KMS-11 (cell line): Measurements from ENCODE around the gene EMILIN2.

Source experiments
- H2AFZ ChIP-seq: fragments of 200-600 bp; sonication (generic); 2 replicates; pipeline ENCODE4 v1.6.1; 2016; ENCODE audit warnings: antibody characterized with exemption, mixed run types, low read depth
- H3K27ac ChIP-seq: fragments of 200-600 bp; sonication (generic); 2 replicates; pipeline ENCODE4 v1.6.1; 2016; ENCODE audit warnings: mild to moderate bottlenecking, mixed run types
- H3K27me3 ChIP-seq: fragments of 200-600 bp; sonication (generic); 2 replicates; pipeline ENCODE4 v1.6.1; 2017; ENCODE audit warnings: mild to moderate bottlenecking, low read depth, mixed run types, moderate library complexity; ENCODE audit not compliant: insufficient read depth
- H3K36me3 ChIP-seq: fragments of 200-600 bp; sonication (generic); 2 replicates; pipeline ENCODE4 v1.6.1; 2017; ENCODE audit warnings: mild to moderate bottlenecking, mixed run types; ENCODE audit not compliant: insufficient read depth
- H3K4me1 ChIP-seq: fragments of 200-600 bp; sonication (generic); 2 replicates; pipeline ENCODE4 v1.6.1; 2016; ENCODE audit warnings: mild to moderate bottlenecking, low read depth, mixed run types; ENCODE audit not compliant: poor library complexity, severe bottlenecking
- H3K4me2 ChIP-seq: fragments of 200-600 bp; sonication (generic); 2 replicates; pipeline ENCODE4 v1.7.0; 2016; ENCODE audit warnings: mild to moderate bottlenecking, mixed run types
- H3K4me3 ChIP-seq: fragments of 200-600 bp; sonication (generic); IDR thresholded peaks from 2 replicates; pipeline ENCODE4 v1.6.1; 2017; ENCODE audit warnings: low read depth, low read length, mixed read lengths; ENCODE audit not compliant: insufficient read depth
- H3K79me2 ChIP-seq: fragments of 200-600 bp; sonication (generic); 2 replicates; pipeline ENCODE4 v1.6.1; 2016; ENCODE audit warnings: low read depth, mixed run types; ENCODE audit not compliant: insufficient read depth
- H3K9ac ChIP-seq: fragments of 200-600 bp; sonication (generic); 2 replicates; pipeline ENCODE4 v1.6.1; 2016; ENCODE audit warnings: mild to moderate bottlenecking, mixed run types
- H4K20me1 ChIP-seq: fragments of 200-600 bp; sonication (generic); 2 replicates; pipeline ENCODE4 v1.6.1; 2016; ENCODE audit warnings: mild to moderate bottlenecking, mixed run types; ENCODE audit not compliant: insufficient read depth
- CTCF ChIP-seq: fragments of 200-600 bp; sonication (generic); conservative IDR thresholded peaks from 2 replicates; pipeline ENCODE4 v1.6.1; 2017; ENCODE audit warnings: low read depth, mild to moderate bottlenecking, antibody characterized with exemption, low read length, moderate library complexity, mixed read lengths

The EMILIN2 gene

GRCh38 chr18:2889761-2890192 lies 43.0 kb downstream of the EMILIN2 start:
- Histone ChIP-seq H3K27ac (no peak overlapping the region), H3K4me3 (no peak overlapping the region), H3K79me2 (no peaks in the 10 kb centered on the region), H3K36me3 (no peaks in the 10 kb centered on the region), H3K27me3 (no peaks in the 10 kb centered on the region), H2AFZ (no peak overlapping the region), H3K9ac (no peak overlapping the region), H3K4me1 (no peaks in the 10 kb centered on the region), H3K4me2 (no peak overlapping the region), H4K20me1 (no peaks in the 10 kb centered on the region)
- no peak for TF ChIP-seq CTCF

GRCh38 chr18:2890606-2891005 lies 43.8 kb downstream of the EMILIN2 start:
- Histone ChIP-seq H4K20me1 (no peaks in the 10 kb centered on the region), H3K4me2 (no peak overlapping the region), H2AFZ (no peak overlapping the region), H3K79me2 (no peaks in the 10 kb centered on the region), H3K27ac (no peak overlapping the region), H3K4me3 (no peak overlapping the region), H3K9ac (no peak overlapping the region), H3K27me3 (no peaks in the 10 kb centered on the region), H3K4me1 (no peaks in the 10 kb centered on the region), H3K36me3 (no peaks in the 10 kb centered on the region)
- no peak for TF ChIP-seq CTCF

GRCh38 chr18:2891526-2892431 lies 45.0 kb downstream of the EMILIN2 start:
- Histone ChIP-seq H3K36me3 (no peaks in the 10 kb centered on the region), H4K20me1 (no peaks in the 10 kb centered on the region)

GRCh38 chr18:2893056-2893455 lies 46.2 kb downstream of the EMILIN2 start:
- Histone ChIP-seq H3K27ac (no peak overlapping the region), H3K36me3 (no peaks in the 10 kb centered on the region), H4K20me1 (no peaks in the 10 kb centered on the region), H3K4me3 (no peak overlapping the region), H3K27me3 (no peaks in the 10 kb centered on the region), H3K4me2 (no peak overlapping the region), H2AFZ (no peak overlapping the region), H3K79me2 (no peaks in the 10 kb centered on the region), H3K9ac (no peak overlapping the region), H3K4me1 (no peaks in the 10 kb centered on the region)
- TF ChIP-seq CTCF = no peak

More at GRCh38 chr18:2891526-2892431, 45.0 kb downstream of the EMILIN2 start:
- Histone ChIP-seq H3K79me2 (no peaks in the 10 kb centered on the region), H3K4me3 (no peak overlapping the region), H2AFZ (no peak overlapping the region), H3K4me1 (no peaks in the 10 kb centered on the region), H3K4me2 (no peak overlapping the region), H3K27ac (no peak overlapping the region), H3K9ac (no peak overlapping the region), H3K27me3 (no peaks in the 10 kb centered on the region)
- no peak for TF ChIP-seq CTCF
